H9 (cell line): ENCODE measurements around the gene PWWP2B. TPM values are rescaled to one million over a fixed set of nuclear protein-coding genes. Genes with fewer than 3 reads are reported as not detected.

Source experiments
- DNase-seq: peaks from one replicate; pipeline ENCODE4 v3.0.0-alpha.2; 2017
- H2AFZ ChIP-seq: one replicate; pipeline ENCODE4 v1.6.1; 2013; ENCODE audit warnings: mild to moderate bottlenecking, low read length, control low read depth, moderate library complexity
- H2AK5ac ChIP-seq: 2 replicates; pipeline ENCODE4 v1.6.1; 2013; ENCODE audit warnings: low read length, control low read depth, mixed read lengths; ENCODE audit not compliant: insufficient read length
- H2BK120ac ChIP-seq: one replicate; pipeline ENCODE4 v1.6.1; 2013; ENCODE audit warnings: low read depth, mild to moderate bottlenecking, low read length, control low read depth, inconsistent platforms; ENCODE audit not compliant: poor library complexity, severe bottlenecking
- H2BK12ac ChIP-seq: 2 replicates; pipeline ENCODE4 v1.6.1; 2013; ENCODE audit warnings: low read length, control low read depth, mixed read lengths, low read depth; ENCODE audit not compliant: insufficient read length
- H2BK15ac ChIP-seq: 2 replicates; pipeline ENCODE4 v1.6.1; 2013; ENCODE audit warnings: low read depth, low read length, control low read depth
- H2BK20ac ChIP-seq: one replicate; pipeline ENCODE4 v1.6.1; 2013; ENCODE audit warnings: low read depth, mild to moderate bottlenecking, low read length, control low read depth, inconsistent platforms; ENCODE audit not compliant: poor library complexity, severe bottlenecking
- H2BK5ac ChIP-seq: 2 replicates; pipeline ENCODE4 v1.6.1; 2013; ENCODE audit warnings: low read length, control low read depth, mixed read lengths; ENCODE audit not compliant: insufficient read length
- H3K14ac ChIP-seq: 2 replicates; pipeline ENCODE4 v1.6.1; 2013; ENCODE audit warnings: low read length, control low read depth; ENCODE audit not compliant: insufficient read depth
- H3K18ac ChIP-seq: 2 replicates; pipeline ENCODE4 v1.6.1; 2013; ENCODE audit warnings: low read depth, mild to moderate bottlenecking, mixed read lengths, low read length, control low read depth; ENCODE audit not compliant: insufficient read length
- H3K23ac ChIP-seq: 2 replicates; pipeline ENCODE4 v1.6.1; 2013; ENCODE audit warnings: low read length, control low read depth, mixed read lengths, low read depth; ENCODE audit not compliant: insufficient read length
- H3K23me2 ChIP-seq: 2 replicates; pipeline ENCODE4 v1.6.1; 2013; ENCODE audit warnings: low read depth, mild to moderate bottlenecking, mixed read lengths, low read length, control low read depth; ENCODE audit not compliant: insufficient read length, poor library complexity, severe bottlenecking
- H3K27ac ChIP-seq: 2 replicates; pipeline ENCODE4 v1.5.1; 2013; ENCODE audit warnings: low read length, control low read depth, mixed read lengths, low read depth; ENCODE audit not compliant: insufficient read length
- H3K27me3 ChIP-seq: 2 replicates; pipeline ENCODE4 v1.6.1; 2013; ENCODE audit warnings: low read length, control low read depth, inconsistent platforms; ENCODE audit not compliant: insufficient read depth
- H3K4ac ChIP-seq: 2 replicates; pipeline ENCODE4 v1.6.1; 2013; ENCODE audit warnings: low read depth, mild to moderate bottlenecking, control low read depth, inconsistent platforms, low read length, moderate library complexity
- H3K4me1 ChIP-seq: 2 replicates; pipeline ENCODE4 v1.6.1; 2013; ENCODE audit warnings: low read length, control low read depth, inconsistent platforms; ENCODE audit not compliant: insufficient read depth
- H3K4me2 ChIP-seq: 2 replicates; pipeline ENCODE4 v1.6.1; 2013; ENCODE audit warnings: low read length, control low read depth, mixed read lengths; ENCODE audit not compliant: insufficient read length, insufficient read depth
- H3K56ac ChIP-seq: 2 replicates; pipeline ENCODE4 v1.6.1; 2013; ENCODE audit warnings: low read depth, mild to moderate bottlenecking, mixed read lengths, low read length, control low read depth; ENCODE audit not compliant: insufficient read length
- H3K79me1 ChIP-seq: 2 replicates; pipeline ENCODE4 v1.6.1; 2013; ENCODE audit warnings: low read depth, mild to moderate bottlenecking, moderate library complexity, low read length, control low read depth, inconsistent platforms; ENCODE audit not compliant: insufficient read depth, poor library complexity, severe bottlenecking
- H3K79me2 ChIP-seq: 2 replicates; pipeline ENCODE4 v1.6.1; 2013; ENCODE audit warnings: low read length, control low read depth, inconsistent platforms; ENCODE audit not compliant: insufficient read depth
- H3K9ac ChIP-seq: 2 replicates; pipeline ENCODE4 v1.6.1; 2013; ENCODE audit warnings: low read length, control low read depth, mixed read lengths; ENCODE audit not compliant: insufficient read length; ENCODE audit errors: extremely low read depth
- H3K9me3 ChIP-seq: one replicate; pipeline ENCODE4 v1.6.1; 2013; ENCODE audit warnings: low read depth, low read length, inconsistent platforms; ENCODE audit not compliant: control insufficient read depth
- H3T11ph ChIP-seq: one replicate; pipeline ENCODE4 v1.6.1; 2013; ENCODE audit warnings: mild to moderate bottlenecking, low read length, control low read depth, inconsistent platforms
- H4K20me1 ChIP-seq: one replicate; pipeline ENCODE4 v1.6.1; 2013; ENCODE audit not compliant: control insufficient read depth, insufficient read length, insufficient read depth
- H4K5ac ChIP-seq: 2 replicates; pipeline ENCODE4 v1.6.1; 2013; ENCODE audit warnings: low read depth, mild to moderate bottlenecking, mixed read lengths, low read length, control low read depth; ENCODE audit not compliant: insufficient read length
- H4K8ac ChIP-seq: replicated peaks from 2 replicates; pipeline ENCODE4 v1.6.1; 2013; ENCODE audit warnings: low read length, control low read depth, mixed read lengths, low read depth; ENCODE audit not compliant: insufficient read length
- H4K91ac ChIP-seq: 2 replicates; pipeline ENCODE4 v1.6.1; 2013; ENCODE audit warnings: low read depth, mild to moderate bottlenecking, moderate library complexity, mixed read lengths, low read length, control low read depth; ENCODE audit not compliant: insufficient read length
- H3K27ac Mint-ChIP-seq, 3 experiments: 2 replicates in 2 of 3; 3 replicates in 1 of 3; pipeline ENCODE4 v1.8.0; 2020 to 2021; ENCODE audit warnings: mixed read lengths in 3 of 3, mild to moderate bottlenecking in 1 of 3, moderate library complexity in 1 of 3
- H3K27me3 Mint-ChIP-seq: 2 replicates; pipeline ENCODE4 v1.8.0; 2021; ENCODE audit warnings: low read depth, mild to moderate bottlenecking, moderate library complexity, mixed read lengths
- H3K36me3 Mint-ChIP-seq, 3 experiments: 2 replicates in 2 of 3; 3 replicates in 1 of 3; pipeline ENCODE4 v1.8.0; 2020 to 2021; ENCODE audit warnings: low read depth in 3 of 3, mixed read lengths in 3 of 3; ENCODE audit not compliant: insufficient read depth in 1 of 3
- H3K4me1 Mint-ChIP-seq, 2 experiments: 2 replicates each; pipeline ENCODE4 v1.8.0; 2020; ENCODE audit warnings: mixed read lengths in 2 of 2
- H3K4me3 Mint-ChIP-seq, 2 experiments: 2 replicates in 1 of 2; 3 replicates in 1 of 2; pipeline ENCODE4 v1.8.0; 2020 to 2021; ENCODE audit warnings: mild to moderate bottlenecking in 2 of 2, mixed read lengths in 2 of 2, moderate library complexity in 1 of 2
- H3K9me3 Mint-ChIP-seq, 2 experiments: 2 replicates in 1 of 2; 3 replicates in 1 of 2; pipeline ENCODE4 v1.8.0; 2020; ENCODE audit warnings: mild to moderate bottlenecking in 2 of 2, mixed read lengths in 2 of 2, moderate library complexity in 1 of 2
- WGBS: extraction: QIAGEN DNeasy Blood & Tissue Kit; methylation state at CpG from one replicate; pipeline ENCODE4 v1.1.7; 2013; ENCODE audit warnings: missing lambda C conversion rate, low lambda C conversion rate, mixed read lengths; ENCODE audit not compliant: insufficient read length; ENCODE audit errors: extremely low coverage; 5-methylcytosine and 5-hydroxymethylcytosine counted together
- total RNA-seq: library from RNA; stranded (reverse); gene quantifications from 2 replicates; pipeline ENCODE4 v1.2.1, GENCODE V29; 2021
- TF ChIP-seq, protein P1 (sequence below): fragments of 200-600 bp; sonication (generic); conservative IDR thresholded peaks from 3 replicates; pipeline ENCODE4 v1.8.0; 2021; ENCODE audit warnings: antibody characterized with exemption, mild to moderate bottlenecking

Gene PWWP2B
- total RNA-seq, 1 experiment from 2014 or later, result 10.0 TPM

DNA sequence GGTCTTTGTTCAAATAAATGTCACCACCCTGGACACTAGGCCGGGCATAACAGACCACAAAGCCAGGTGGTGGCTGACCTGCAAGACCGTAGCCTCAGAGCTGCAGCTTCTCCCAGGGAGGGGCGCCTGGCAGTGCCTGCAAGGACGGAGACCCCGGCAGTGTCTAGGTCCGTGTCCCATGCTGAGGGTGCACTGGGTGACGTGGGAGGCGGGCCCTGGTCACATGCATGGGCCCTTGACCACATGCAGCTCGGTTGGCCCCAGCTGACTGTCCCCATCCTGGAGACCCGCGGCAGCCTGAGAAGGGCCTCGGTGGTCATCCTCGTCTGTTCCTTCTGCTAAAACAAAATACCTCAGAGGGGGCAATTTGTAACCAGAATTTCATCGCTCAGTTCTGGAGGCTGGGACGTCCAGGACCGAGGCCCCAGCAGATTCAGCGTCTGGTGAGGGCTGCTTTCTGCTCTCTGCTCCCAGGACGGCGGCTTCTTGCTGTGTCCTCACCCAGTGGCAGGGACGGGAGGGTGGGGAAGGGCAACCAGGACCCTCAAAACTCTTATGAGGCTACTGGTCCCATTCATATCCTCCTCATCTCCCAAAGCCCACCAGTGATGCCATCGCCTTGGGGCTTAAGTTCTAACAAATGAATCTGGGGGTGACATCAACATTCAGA, 36.8 kb downstream of the PWWP2B start:
- H3K14ac ChIP-seq, result no peak overlapping the region

More for the DNA sequence above, 36.8 kb downstream of the PWWP2B start:
- TF ChIP-seq, protein P1, sequence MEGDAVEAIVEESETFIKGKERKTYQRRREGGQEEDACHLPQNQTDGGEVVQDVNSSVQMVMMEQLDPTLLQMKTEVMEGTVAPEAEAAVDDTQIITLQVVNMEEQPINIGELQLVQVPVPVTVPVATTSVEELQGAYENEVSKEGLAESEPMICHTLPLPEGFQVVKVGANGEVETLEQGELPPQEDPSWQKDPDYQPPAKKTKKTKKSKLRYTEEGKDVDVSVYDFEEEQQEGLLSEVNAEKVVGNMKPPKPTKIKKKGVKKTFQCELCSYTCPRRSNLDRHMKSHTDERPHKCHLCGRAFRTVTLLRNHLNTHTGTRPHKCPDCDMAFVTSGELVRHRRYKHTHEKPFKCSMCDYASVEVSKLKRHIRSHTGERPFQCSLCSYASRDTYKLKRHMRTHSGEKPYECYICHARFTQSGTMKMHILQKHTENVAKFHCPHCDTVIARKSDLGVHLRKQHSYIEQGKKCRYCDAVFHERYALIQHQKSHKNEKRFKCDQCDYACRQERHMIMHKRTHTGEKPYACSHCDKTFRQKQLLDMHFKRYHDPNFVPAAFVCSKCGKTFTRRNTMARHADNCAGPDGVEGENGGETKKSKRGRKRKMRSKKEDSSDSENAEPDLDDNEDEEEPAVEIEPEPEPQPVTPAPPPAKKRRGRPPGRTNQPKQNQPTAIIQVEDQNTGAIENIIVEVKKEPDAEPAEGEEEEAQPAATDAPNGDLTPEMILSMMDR, result no peak
- Histone ChIP-seq H4K91ac (no peak overlapping the region), H3K56ac (no peak overlapping the region), H3K4me1 (no peaks in the 10 kb centered on the region), H3K9me3 (no peaks in the 10 kb centered on the region), H2BK15ac (no peak overlapping the region), H2BK12ac (no peak overlapping the region), H2BK5ac (no peak overlapping the region), H2BK120ac (no peak overlapping the region), H3K27me3 (no peaks in the 10 kb centered on the region), H3T11ph (no peak overlapping the region), H2AFZ (no peak overlapping the region), H3K79me2 (no peaks in the 10 kb centered on the region), H3K79me1 (no peaks in the 10 kb centered on the region), H3K23me2 (no peaks in the 10 kb centered on the region), H4K5ac (no peak overlapping the region), H3K27ac (no peak overlapping the region), H3K4ac (no peak overlapping the region), H4K20me1 (no peaks in the 10 kb centered on the region), H3K9ac (no peak overlapping the region), H3K4me2 (no peak overlapping the region), H3K18ac (no peak overlapping the region), H2AK5ac (no peak overlapping the region), H2BK20ac (no peak overlapping the region), H3K23ac (no peak overlapping the region), H4K8ac (no peak overlapping the region)
- no peak overlapping the region for H3K4me3 Mint-ChIP-seq
- H3K27me3 Mint-ChIP-seq, result no peaks in the 10 kb centered on the region; the same call in 1 of the 2 replicates
- no peak for DNase-seq
- no peaks in the 10 kb centered on the region for H3K36me3 Mint-ChIP-seq
- no peak overlapping the region for H3K27ac Mint-ChIP-seq
- peaks cover 6 to 9% of the 10 kb centered on the region in 2 experiments for H3K4me1 Mint-ChIP-seq
- WGBS, result no CpG with 5 or more reads among the region's 21 CpGs
- no peaks in the 10 kb centered on the region; a peak in 1 of 5 replicates for H3K9me3 Mint-ChIP-seq
